Measurements from ENCODE around the gene COX18. TPM values are rescaled to one million over a fixed set of nuclear protein-coding genes. Genes with fewer than 3 reads are reported as not detected.

The COX18 gene
- polyA plus RNA-seq, 1 donor: 11.6 TPM

Other genes starting within 250 kb of the COX18 start
- 50.7 TPM for gene ANKRD17, start 189.1 kb upstream of the COX18 start, polyA plus RNA-seq

All from large intestine (tissue), 1 donor.